GM03348 (cell line): ENCODE measurements around the gene DMRT1.
A peak's percentile ranks its signal among the peaks of the same experiment; 100 is the strongest.

Experiments used
- DNase-seq: peaks from one replicate; pipeline ENCODE4 v3.0.0; 2012; ENCODE audit warnings: low spot score

DMRT1 gene

GRCh38 chr9:971901-972500 is 130.5 kb downstream of the DMRT1 start:
- peak; percentile 38 for DNase-seq

- no peak for DNase-seq
These were observed 131.2 kb downstream of the DMRT1 start for GRCh38 chr9:972501-973294.

GRCh38 chr9:973295-973834 is 131.9 kb downstream of the DMRT1 start:
- DNase-seq: no peak

- no peak for DNase-seq
These were observed 132.8 kb downstream of the DMRT1 start for GRCh38 chr9:974031-974995.

- DNase-seq: no peak
These were observed 133.7 kb downstream of the DMRT1 start for GRCh38 chr9:974996-975739.

- no peak for DNase-seq
These were observed 134.3 kb downstream of the DMRT1 start for GRCh38 chr9:975740-976257.

- DNase-seq: no peak
These were observed 134.9 kb downstream of the DMRT1 start, which contains the start of gene DMRT3 for GRCh38 chr9:976258-976942. Gene DMRT3 (plus strand): TSS chr9:976655. CDS start chr9:977002, 347 bp downstream.

- DNase-seq: no peak
These were observed 135.7 kb downstream of the DMRT1 start for GRCh38 chr9:976943-977837.

GRCh38 chr9:977838-978830 is 136.6 kb downstream of the DMRT1 start:
- DNase-seq: no peak

- no peak for DNase-seq
These were observed 138.5 kb downstream of the DMRT1 start for GRCh38 chr9:979983-980382.

- no peak for DNase-seq
These were observed 139.1 kb downstream of the DMRT1 start for GRCh38 chr9:980640-981039.

GRCh38 chr9:981491-981898 is 140.0 kb downstream of the DMRT1 start:
- no peak for DNase-seq

- DNase-seq: no peak
These were observed 141.1 kb downstream of the DMRT1 start for GRCh38 chr9:982394-983230.

GRCh38 chr9:994005-994404 is 152.5 kb downstream of the DMRT1 start:
- DNase-seq: no peak

GRCh38 chr9:995192-995591 is 153.7 kb downstream of the DMRT1 start:
- no peak for DNase-seq

GRCh38 chr9:995781-996180 is 154.3 kb downstream of the DMRT1 start:
- DNase-seq: no peak
